Mammary epithelial cell (primary cell): Measurements from ENCODE around the gene DPYSL5.

Experiments
- CTCF ChIP-seq, 2 donors: IDR thresholded peaks in 1 of 2; conservative IDR thresholded peaks in 1 of 2; 2 replicates each; pipeline ENCODE4 v1.5.1; 2011 to 2012; ENCODE audit warnings: inconsistent platforms in 2 of 2, low read length in 2 of 2, mild to moderate bottlenecking in 2 of 2, control low read depth in 1 of 2, low read depth in 1 of 2; ENCODE audit not compliant: insufficient read depth in 1 of 2; ENCODE audit errors: extremely low read depth in 1 of 2
- EZH2 ChIP-seq: IDR thresholded peaks from 2 replicates; pipeline ENCODE4 v1.6.1; 2012; ENCODE audit warnings: low read length, inconsistent platforms, borderline replicate concordance

GRCh38 chr2:26994983-26995382 lies 147.1 kb downstream of the DPYSL5 start:
- TF ChIP-seq CTCF (conservative IDR thresholded peaks at IDR 0.05 in 1 of 2, IDR thresholded peaks at IDR 0.05 in 1 of 2; ENCODE audit: extremely low read depth in 1 of 2, insufficient read depth in 1 of 2, low read depth in 1 of 2, low read length in 2 of 2): no peak
- TF ChIP-seq EZH2: no peak
